ENCODE results near the gene PRKCD.

GRCh38 chr3:53200501-53201498, 39.8 kb downstream of the PRKCD start:
- TF ChIP-seq EZH2 (IDR thresholded peaks at IDR 0.05) (no peak), POLR2AphosphoS5 (IDR thresholded peaks at IDR 0.05; ENCODE audit: borderline replicate concordance, low read depth, low read length) (no peak)

Data from SK-N-MC (cell line).